MM.1S (cell line): ENCODE data around the gene DHPS.

Source experiments
- DNase-seq: peaks from one replicate; pipeline ENCODE4 v3.0.0-alpha.2; 2015
- H2AFZ ChIP-seq: fragments of 300-600 bp; sonication (generic); 2 replicates; pipeline ENCODE4 v1.6.0; 2016; ENCODE audit warnings: antibody characterized with exemption, low read length
- H3F3A ChIP-seq: fragments of 300-600 bp; sonication (generic); 2 replicates; pipeline ENCODE4 v1.6.1; 2016; ENCODE audit warnings: mild to moderate bottlenecking, antibody characterized with exemption, low read length, moderate library complexity, mixed read lengths; ENCODE audit not compliant: insufficient read depth
- H3K27ac ChIP-seq: fragments of 300-600 bp; sonication (generic); 2 replicates; pipeline ENCODE4 v1.5.1; 2016; ENCODE audit warnings: mild to moderate bottlenecking, low read length
- H3K27me3 ChIP-seq: fragments of 300-600 bp; sonication (generic); replicated peaks from 2 replicates; pipeline ENCODE4 v1.6.0; 2016; ENCODE audit warnings: low read length; ENCODE audit not compliant: insufficient read depth
- H3K36me3 ChIP-seq: fragments of 300-600 bp; sonication (generic); replicated peaks from 2 replicates; pipeline ENCODE4 v1.6.1; 2016; ENCODE audit warnings: mild to moderate bottlenecking, low read length, mixed read lengths; ENCODE audit not compliant: insufficient read depth
- H3K4me1 ChIP-seq: fragments of 300-600 bp; sonication (generic); 2 replicates; pipeline ENCODE4 v1.6.1; 2016; ENCODE audit warnings: low read length, mixed read lengths
- H3K4me2 ChIP-seq: fragments of 300-600 bp; sonication (generic); 2 replicates; pipeline ENCODE4 v1.6.0; 2016; ENCODE audit warnings: low read depth, low read length
- H3K4me3 ChIP-seq: fragments of 300-600 bp; sonication (generic); 2 replicates; pipeline ENCODE4 v1.5.1; 2016; ENCODE audit warnings: low read length, mixed read lengths
- H3K79me2 ChIP-seq: fragments of 300-600 bp; sonication (generic); 2 replicates; pipeline ENCODE4 v1.6.1; 2016; ENCODE audit warnings: mixed run types, low read length, mixed read lengths
- H3K9ac ChIP-seq: fragments of 300-600 bp; sonication (generic); 2 replicates; pipeline ENCODE4 v1.6.1; 2016; ENCODE audit warnings: low read length, mixed read lengths
- H3K9me2 ChIP-seq: fragments of 300-600 bp; sonication (generic); replicated peaks from 2 replicates; pipeline ENCODE4 v1.6.1; 2016; ENCODE audit warnings: mild to moderate bottlenecking, low read length, mixed read lengths; ENCODE audit not compliant: insufficient read depth
- H3K9me3 ChIP-seq: fragments of 300-600 bp; sonication (generic); replicated peaks from 2 replicates; pipeline ENCODE4 v1.6.1; 2016; ENCODE audit warnings: mild to moderate bottlenecking, low read length, mixed read lengths; ENCODE audit not compliant: insufficient read depth
- H4K20me1 ChIP-seq: fragments of 300-600 bp; sonication (generic); 2 replicates; pipeline ENCODE4 v1.6.1; 2016; ENCODE audit warnings: mild to moderate bottlenecking, low read length, moderate library complexity, mixed read lengths; ENCODE audit not compliant: insufficient read depth
- EZH2 ChIP-seq: fragments of 300-600 bp; sonication (generic); optimal IDR thresholded peaks from 2 replicates; pipeline ENCODE3; 2017; ENCODE audit warnings: low read depth, mild to moderate bottlenecking, antibody characterized with exemption, low read length, mixed read lengths
- EZH2phosphoT487 ChIP-seq: fragments of 300-600 bp; sonication (generic); IDR thresholded peaks from 2 replicates; pipeline ENCODE4 v1.6.1; 2018; ENCODE audit warnings: antibody characterized with exemption, low read length
- TF ChIP-seq, protein P1 (sequence below): fragments of 300-600 bp; sonication (generic); IDR thresholded peaks from 2 replicates; pipeline ENCODE4 v1.5.1; 2016; ENCODE audit warnings: antibody characterized with exemption, low read length, mixed read lengths

DHPS gene

DNA sequence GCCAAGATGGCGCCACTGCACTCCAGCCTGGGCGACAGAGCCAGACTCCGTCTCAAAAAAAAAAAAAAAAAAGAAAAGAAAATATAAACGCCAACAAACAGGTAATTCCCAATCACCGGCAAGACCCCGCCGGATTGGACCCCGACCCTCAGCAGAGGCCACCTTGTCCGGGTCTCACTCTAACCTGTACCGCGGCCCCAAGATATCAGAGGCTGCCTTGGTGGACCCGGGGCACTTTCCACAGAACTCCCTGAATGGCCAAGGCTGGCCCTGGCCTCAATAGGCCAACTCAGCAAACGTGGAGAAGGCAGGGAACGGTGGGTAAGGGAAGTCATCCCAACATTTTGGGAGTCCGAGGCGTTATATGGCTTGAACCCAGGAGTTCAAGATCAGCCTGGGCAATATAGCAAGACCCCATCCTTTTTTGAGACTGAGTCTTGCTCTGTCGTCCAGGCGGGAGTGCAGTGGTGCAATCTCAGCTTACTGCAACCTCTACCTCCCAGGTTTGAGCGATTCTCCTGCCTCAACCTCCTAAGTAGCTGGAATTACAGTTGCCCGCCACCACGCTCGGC lies 43.0 kb downstream of the DHPS start:
- no peak for TF ChIP-seq EZH2phosphoT487
- TF ChIP-seq, protein P1, sequence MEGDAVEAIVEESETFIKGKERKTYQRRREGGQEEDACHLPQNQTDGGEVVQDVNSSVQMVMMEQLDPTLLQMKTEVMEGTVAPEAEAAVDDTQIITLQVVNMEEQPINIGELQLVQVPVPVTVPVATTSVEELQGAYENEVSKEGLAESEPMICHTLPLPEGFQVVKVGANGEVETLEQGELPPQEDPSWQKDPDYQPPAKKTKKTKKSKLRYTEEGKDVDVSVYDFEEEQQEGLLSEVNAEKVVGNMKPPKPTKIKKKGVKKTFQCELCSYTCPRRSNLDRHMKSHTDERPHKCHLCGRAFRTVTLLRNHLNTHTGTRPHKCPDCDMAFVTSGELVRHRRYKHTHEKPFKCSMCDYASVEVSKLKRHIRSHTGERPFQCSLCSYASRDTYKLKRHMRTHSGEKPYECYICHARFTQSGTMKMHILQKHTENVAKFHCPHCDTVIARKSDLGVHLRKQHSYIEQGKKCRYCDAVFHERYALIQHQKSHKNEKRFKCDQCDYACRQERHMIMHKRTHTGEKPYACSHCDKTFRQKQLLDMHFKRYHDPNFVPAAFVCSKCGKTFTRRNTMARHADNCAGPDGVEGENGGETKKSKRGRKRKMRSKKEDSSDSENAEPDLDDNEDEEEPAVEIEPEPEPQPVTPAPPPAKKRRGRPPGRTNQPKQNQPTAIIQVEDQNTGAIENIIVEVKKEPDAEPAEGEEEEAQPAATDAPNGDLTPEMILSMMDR: no peak
- no peak for TF ChIP-seq EZH2
- DNase-seq: no peak
- Histone ChIP-seq H3K4me2 (no peak overlapping the region), H4K20me1 (no peaks in the 10 kb centered on the region), H3K27ac (no peak overlapping the region), H3K9me2 (no peaks in the 10 kb centered on the region), H3F3A (no peaks in the 10 kb centered on the region; the same call in 1 of the 2 replicates), H3K9ac (no peak overlapping the region), H3K79me2 (no peaks in the 10 kb centered on the region), H3K4me3 (no peak overlapping the region), H3K9me3 (no peaks in the 10 kb centered on the region), H2AFZ (no peak overlapping the region), H3K36me3 (no peaks in the 10 kb centered on the region), H3K4me1 (no peaks in the 10 kb centered on the region), H3K27me3 (no peaks in the 10 kb centered on the region)

DNA sequence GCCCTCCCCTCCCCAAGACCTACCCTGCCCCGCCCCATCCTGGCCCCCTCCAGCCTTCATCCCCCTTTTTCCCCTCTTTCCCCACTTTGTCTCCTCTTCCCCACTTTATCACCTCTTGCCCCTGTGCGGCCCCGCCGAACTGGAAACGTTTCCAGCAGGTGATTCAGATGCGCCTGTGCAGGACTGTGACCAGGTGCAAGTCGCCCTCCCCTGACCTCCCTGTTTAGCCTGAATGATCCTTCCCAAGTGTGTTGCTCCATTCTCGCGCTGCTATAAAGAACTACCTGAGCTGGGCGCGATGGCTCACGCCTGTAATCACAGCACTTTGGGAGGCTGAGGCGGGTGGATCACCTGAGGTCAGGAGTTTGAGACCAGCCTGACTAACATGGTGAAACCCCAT lies 45.0 kb downstream of the DHPS start:
- TF ChIP-seq EZH2phosphoT487: no peak
- TF ChIP-seq, protein P1: no peak
- no peak for TF ChIP-seq EZH2

DNA sequence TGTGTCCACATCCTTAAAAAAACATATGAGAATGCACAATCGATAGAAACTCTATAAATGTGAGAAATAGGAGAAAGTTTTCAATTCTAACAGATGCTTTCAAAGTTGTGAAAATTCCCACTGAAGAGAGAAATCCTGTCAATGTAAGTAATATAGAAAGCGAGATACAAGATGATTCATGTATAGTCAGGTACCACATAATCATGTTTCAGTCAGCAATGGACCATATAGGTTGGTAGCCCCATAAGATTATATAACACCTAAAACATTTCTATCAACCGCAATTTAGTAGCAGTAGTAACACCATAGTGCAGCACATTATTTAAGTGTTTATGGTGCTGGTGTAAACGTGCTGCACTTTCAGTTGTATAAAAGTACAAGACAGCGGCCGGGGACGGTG lies 52.5 kb downstream of the DHPS start:
- H3K27me3 ChIP-seq: no peaks in the 10 kb centered on the region
- no peaks in the 10 kb centered on the region for H4K20me1 ChIP-seq
- no peak overlapping the region for H2AFZ ChIP-seq
- H3K4me1 ChIP-seq: no peaks in the 10 kb centered on the region
- peaks cover 18% of the 10 kb centered on the region for H3K79me2 ChIP-seq
- no peak overlapping the region for H3K27ac ChIP-seq
- H3K9me3 ChIP-seq: no peaks in the 10 kb centered on the region
- no peak overlapping the region for H3K4me2 ChIP-seq
- H3K9ac ChIP-seq: no peak overlapping the region
- no peak overlapping the region for H3K4me3 ChIP-seq
- peaks cover 34% of the 10 kb centered on the region for H3K36me3 ChIP-seq
- no peak for DNase-seq
- TF ChIP-seq, protein P1: no peak
- TF ChIP-seq EZH2phosphoT487 (no peak), EZH2 (no peak)
- H3K9me2 ChIP-seq: no peaks in the 10 kb centered on the region
- peaks cover 3% of the 10 kb centered on the region; the same call in 1 of the 2 replicates for H3F3A ChIP-seq

More for the DNA sequence above, 45.0 kb downstream of the DHPS start:
- no peaks in the 10 kb centered on the region for H3K9me2 ChIP-seq
- H3F3A ChIP-seq: no peaks in the 10 kb centered on the region; the same call in 1 of the 2 replicates
- no peaks in the 10 kb centered on the region for H3K27me3 ChIP-seq
- H3K9me3 ChIP-seq: no peaks in the 10 kb centered on the region
- H2AFZ ChIP-seq: no peak overlapping the region
- H4K20me1 ChIP-seq: no peaks in the 10 kb centered on the region
- no peak overlapping the region for H3K4me3 ChIP-seq
- DNase-seq: no peak
- H3K4me1 ChIP-seq: no peaks in the 10 kb centered on the region
- no peaks in the 10 kb centered on the region for H3K79me2 ChIP-seq
- H3K4me2 ChIP-seq: no peak overlapping the region
- H3K27ac ChIP-seq: no peak overlapping the region
- H3K36me3 ChIP-seq: no peaks in the 10 kb centered on the region
- no peak overlapping the region for H3K9ac ChIP-seq
